H1 (cell line): ENCODE data around the gene SLC52A1. TPM values are rescaled to one million over a fixed set of nuclear protein-coding genes. Genes with fewer than 3 reads are reported as not detected.

Source experiments
- CTCF ChIA-PET: fragments of 300-600 bp; sonication (Branson Sonifier 250); formaldehyde crosslinking; loops from one replicate; lab custom pipeline; 2021; ENCODE audit not compliant: partially characterized antibody; lab: Charles Lee
- POLR2A ChIA-PET: fragments of 300-600 bp; sonication (Branson Sonifier 250); formaldehyde crosslinking; loops from one replicate; lab custom pipeline; 2021; ENCODE audit warnings: inconsistent platforms; ENCODE audit not compliant: partially characterized antibody; lab: Charles Lee
- DNase-seq, 2 experiments: peaks; one replicate each; pipeline versions ENCODE4 v3.0.0 to v3.0.0-alpha.2; 2010 to 2022; ENCODE audit warnings: low spot score in 2 of 2, low read depth in 1 of 2, mixed read lengths in 1 of 2
- FAIRE-seq: peaks from 2 replicates; lab custom pipeline; 2011; peaks lifted over from hg19 to GRCh38; lab: Jason Lieb, UNC
- H2AFZ ChIP-seq: 2 replicates; pipeline ENCODE4 v1.8.1; 2012; ENCODE audit warnings: low read length, inconsistent platforms
- H2AK5ac ChIP-seq: 2 replicates; pipeline ENCODE4 v1.6.1; 2013; ENCODE audit warnings: low read depth, low read length
- H2BK120ac ChIP-seq: replicated peaks from 2 replicates; pipeline ENCODE3; 2013; ENCODE audit warnings: low read depth, low read length, inconsistent platforms
- H2BK12ac ChIP-seq: 2 replicates; pipeline ENCODE4 v1.6.1; 2013; ENCODE audit warnings: low read depth, low read length
- H2BK15ac ChIP-seq: 2 replicates; pipeline ENCODE4 v1.6.1; 2013; ENCODE audit warnings: low read length
- H2BK20ac ChIP-seq: 2 replicates; pipeline ENCODE4 v1.6.1; 2013; ENCODE audit warnings: low read length
- H2BK5ac ChIP-seq: 2 replicates; pipeline ENCODE4 v1.6.1; 2013; ENCODE audit warnings: low read depth, low read length
- H3K14ac ChIP-seq: 2 replicates; pipeline ENCODE4 v1.6.1; 2013; ENCODE audit warnings: inconsistent platforms; ENCODE audit not compliant: insufficient read length
- H3K18ac ChIP-seq: 2 replicates; pipeline ENCODE4 v1.6.1; 2013; ENCODE audit warnings: low read length; ENCODE audit errors: extremely low read depth
- H3K23ac ChIP-seq: 2 replicates; pipeline ENCODE4 v1.6.1; 2013; ENCODE audit warnings: inconsistent platforms; ENCODE audit not compliant: insufficient read length
- H3K23me2 ChIP-seq: 2 replicates; pipeline ENCODE4 v1.6.1; 2013; ENCODE audit warnings: low read depth, low read length
- H3K27ac ChIP-seq: 2 replicates; pipeline ENCODE4 v1.6.1; 2011; ENCODE audit warnings: low read depth, low read length, inconsistent platforms
- H3K27me3 ChIP-seq, 4 experiments: replicated peaks in 1 of 4; 1 replicate in 1 of 4; 2 replicates in 3 of 4; pipeline versions ENCODE4 v1.6.1 to v1.8.1; 2011 to 2013; ENCODE audit warnings: low read length in 3 of 4, mild to moderate bottlenecking in 3 of 4, inconsistent platforms in 2 of 4, mixed read lengths in 2 of 4, moderate library complexity in 1 of 4; ENCODE audit not compliant: control insufficient read depth in 3 of 4, insufficient read depth in 3 of 4; ENCODE audit errors: extremely low read depth in 1 of 4
- H3K36me3 ChIP-seq, 4 experiments: 2 replicates each; pipeline versions ENCODE4 v1.6.1 to v1.8.1; 2011 to 2013; ENCODE audit warnings: mild to moderate bottlenecking in 4 of 4, low read length in 3 of 4, moderate library complexity in 2 of 4, control low read depth in 1 of 4, inconsistent platforms in 1 of 4; ENCODE audit not compliant: insufficient read depth in 4 of 4, control insufficient read depth in 2 of 4
- H3K4ac ChIP-seq: replicated peaks from 2 replicates; pipeline ENCODE3; 2013; ENCODE audit warnings: low read length, low read depth, mixed read lengths, inconsistent platforms; ENCODE audit not compliant: insufficient read length
- H3K4me1 ChIP-seq, 4 experiments: replicated peaks in 1 of 4; 1 replicate in 1 of 4; 2 replicates in 3 of 4; pipeline versions ENCODE4 v1.6.1 to v1.8.1; 2011 to 2013; ENCODE audit warnings: low read length in 3 of 4, inconsistent platforms in 2 of 4, mixed read lengths in 1 of 4; ENCODE audit not compliant: insufficient read depth in 4 of 4, control insufficient read depth in 3 of 4
- H3K4me2 ChIP-seq, 2 experiments: 2 replicates each; pipeline versions ENCODE4 v1.6.1 to v1.8.1; 2011 to 2013; ENCODE audit warnings: low read depth in 2 of 2, low read length in 2 of 2, control low read depth in 1 of 2, inconsistent platforms in 1 of 2, mild to moderate bottlenecking in 1 of 2; ENCODE audit not compliant: insufficient read depth in 1 of 2
- H3K4me3 ChIP-seq, 4 experiments: fragments of 200-600, 300-600 bp in 1 of 4; sonication (generic), shearing (Covaris generic), sonication (Bioruptor Twin) in 1 of 4; 2 replicates each; pipeline versions ENCODE4 v1.5.1 to v1.8.1; 2011 to 2016; ENCODE audit warnings: low read length in 4 of 4, low read depth in 3 of 4, control low read depth in 2 of 4, inconsistent platforms in 2 of 4, mild to moderate bottlenecking in 2 of 4, mixed read lengths in 1 of 4, moderate library complexity in 1 of 4; ENCODE audit not compliant: insufficient read depth in 2 of 4; ENCODE audit errors: extremely low read depth in 1 of 4
- H3K56ac ChIP-seq: replicated peaks from 2 replicates; pipeline ENCODE3; 2013; ENCODE audit warnings: low read depth, mild to moderate bottlenecking, mixed read lengths, low read length, inconsistent platforms; ENCODE audit not compliant: insufficient read length
- H3K79me1 ChIP-seq: 2 replicates; pipeline ENCODE4 v1.6.1; 2013; ENCODE audit warnings: low read depth, low read length, control low read depth
- H3K79me2 ChIP-seq, 2 experiments: 2 replicates each; pipeline versions ENCODE4 v1.6.1 to v1.8.1; 2012 to 2013; ENCODE audit warnings: low read length in 2 of 2, mild to moderate bottlenecking in 2 of 2, inconsistent platforms in 1 of 2; ENCODE audit not compliant: insufficient read depth in 2 of 2, control insufficient read depth in 1 of 2
- H3K9ac ChIP-seq, 4 experiments: replicated peaks in 1 of 4; 1 replicate in 1 of 4; 2 replicates in 3 of 4; pipeline versions ENCODE4 v1.6.1 to v1.8.1; 2011 to 2013; ENCODE audit warnings: low read depth in 3 of 4, low read length in 3 of 4, control low read depth in 2 of 4, mild to moderate bottlenecking in 2 of 4, moderate library complexity in 2 of 4, inconsistent platforms in 1 of 4; ENCODE audit errors: extremely low read depth in 1 of 4
- H3K9me3 ChIP-seq, 2 experiments: 2 replicates each; pipeline versions ENCODE4 v1.6.1 to v1.8.1; 2012 to 2013; ENCODE audit warnings: mild to moderate bottlenecking in 2 of 2, moderate library complexity in 2 of 2, control low read depth in 1 of 2, inconsistent platforms in 1 of 2, low read depth in 1 of 2, low read length in 1 of 2, mixed read lengths in 1 of 2; ENCODE audit not compliant: insufficient read depth in 2 of 2
- H4K20me1 ChIP-seq, 2 experiments: replicated peaks in 1 of 2; 2 replicates each; pipeline versions ENCODE3 to v1.8.1; 2011 to 2013; ENCODE audit warnings: inconsistent platforms in 2 of 2, low read length in 2 of 2, mild to moderate bottlenecking in 1 of 2; ENCODE audit not compliant: insufficient read depth in 2 of 2, control insufficient read depth in 1 of 2
- H4K5ac ChIP-seq: 2 replicates; pipeline ENCODE4 v1.6.1; 2013; ENCODE audit warnings: low read length, low read depth, mixed read lengths, inconsistent platforms; ENCODE audit not compliant: insufficient read length
- H4K8ac ChIP-seq: 2 replicates; pipeline ENCODE4 v1.8.0; 2013; ENCODE audit warnings: mild to moderate bottlenecking, moderate library complexity, low read length, inconsistent platforms; ENCODE audit not compliant: insufficient read depth; ENCODE audit errors: extremely low read depth
- H4K91ac ChIP-seq: replicated peaks from 2 replicates; pipeline ENCODE3; 2013; ENCODE audit warnings: low read length, mixed read lengths, inconsistent platforms; ENCODE audit not compliant: insufficient read length
- BACH1 ChIP-seq: IDR thresholded peaks from 2 replicates; pipeline ENCODE4 v1.6.1; 2012; ENCODE audit warnings: low read length, improper control_type of control experiment
- CEBPB ChIP-seq: IDR thresholded peaks from 2 replicates; pipeline ENCODE4 v1.6.1; 2012; ENCODE audit warnings: low read depth, low read length
- GTF2F1 ChIP-seq: IDR thresholded peaks from 2 replicates; pipeline ENCODE4 v1.6.1; 2012; ENCODE audit warnings: low read depth, low read length, improper control_type of control experiment, borderline replicate concordance
- JUND ChIP-seq: IDR thresholded peaks from 2 replicates; pipeline ENCODE4 v1.6.1; 2011; ENCODE audit warnings: mild to moderate bottlenecking, improper control_type of control experiment, low read length
- KDM1A ChIP-seq: fragments of 200-600, 300-600 bp; sonication (generic); IDR thresholded peaks from 2 replicates; pipeline ENCODE4 v1.7.1; 2016; ENCODE audit warnings: mild to moderate bottlenecking, low read length, borderline replicate concordance
- NANOG ChIP-seq: IDR thresholded peaks from 2 replicates; pipeline ENCODE4 v1.6.1; 2011; ENCODE audit warnings: low read length, low read depth, mild to moderate bottlenecking, inconsistent platforms; ENCODE audit not compliant: insufficient read depth, poor library complexity, severe bottlenecking
- NRF1 ChIP-seq: IDR thresholded peaks from 2 replicates; pipeline ENCODE4 v1.6.1; 2011; ENCODE audit warnings: mild to moderate bottlenecking, low read depth, low read length, improper control_type of control experiment
- PHF8 ChIP-seq: fragments of 200-600 bp; sonication (generic); conservative IDR thresholded peaks from 2 replicates; pipeline ENCODE4 v1.7.1; 2012; ENCODE audit warnings: low read depth, mild to moderate bottlenecking, inconsistent platforms, low read length, moderate library complexity
- RXRA ChIP-seq: IDR thresholded peaks from 2 replicates; pipeline ENCODE4 v1.6.1; 2011; ENCODE audit warnings: low read depth, mild to moderate bottlenecking, low read length, moderate library complexity; ENCODE audit not compliant: insufficient read depth
- SUZ12 ChIP-seq: fragments of 200-600 bp; sonication (generic); IDR thresholded peaks from 2 replicates; pipeline ENCODE4 v1.6.1; 2012; ENCODE audit warnings: mild to moderate bottlenecking, inconsistent platforms, low read length, moderate library complexity, mixed read lengths
- USF2 ChIP-seq: IDR thresholded peaks from 2 replicates; pipeline ENCODE4 v1.6.1; 2011; ENCODE audit warnings: low read length, improper control_type of control experiment
- YY1 ChIP-seq: IDR thresholded peaks from 2 replicates; pipeline ENCODE4 v1.6.1; 2011; ENCODE audit warnings: low read depth, mild to moderate bottlenecking, low read length
- ZNF274 ChIP-seq: IDR thresholded peaks from 2 replicates; pipeline ENCODE4 v1.7.0; 2012; ENCODE audit warnings: low read length, borderline replicate concordance; ENCODE audit errors: extremely low read depth
- WGBS, 2 experiments: shearing (Covaris generic) in 1 of 2; methylation state at CpG; one replicate each; pipeline versions ENCODE4 v1.1.6 to v1.1.7; 2013 to 2015; ENCODE audit warnings: low lambda C conversion rate in 2 of 2, mixed read lengths in 2 of 2, inconsistent platforms in 1 of 2, low coverage in 1 of 2, missing lambda C conversion rate in 1 of 2; ENCODE audit not compliant: insufficient replicate concordance in 2 of 2, insufficient coverage in 1 of 2, insufficient read length in 1 of 2; ENCODE audit errors: extremely low coverage in 1 of 2, missing lambda C conversion rate in 1 of 2; 5-methylcytosine and 5-hydroxymethylcytosine counted together
- polyA plus RNA-seq, 7 experiments: library from polyadenylated mRNA; depleted of rRNA in 3 of 7; stranded (reverse) in 5 of 7; unstranded in 2 of 7; fragments of >200 nt in 5 of 7; fragments of 200-250 nt in 2 of 7; gene quantifications; 1 replicate in 5 of 7; 2 replicates in 1 of 7; 4 replicates in 1 of 7; pipeline versions ENCODE4 v1.2.1 to v1.2.3, GENCODE V29; 2011 to 2013; ENCODE audit warnings: missing spikeins in 2 of 7, mixed read lengths in 2 of 7
- total RNA-seq: library from RNA; stranded (reverse); fragmentation: NEBNext Ultra II Directional; extraction: Animal tissue kit (Norgen Biotek cat#: 25700); gene quantifications from 2 replicates; pipeline ENCODE4 v1.2.1, GENCODE V29; 2021

The SLC52A1 gene
- total and polyA plus RNA-seq, 2 of the 8 experiments (the other 6 are each of a cell fraction or from before 2014, with no cell fraction given), result 0.61 to 0.67 TPM

DNA sequence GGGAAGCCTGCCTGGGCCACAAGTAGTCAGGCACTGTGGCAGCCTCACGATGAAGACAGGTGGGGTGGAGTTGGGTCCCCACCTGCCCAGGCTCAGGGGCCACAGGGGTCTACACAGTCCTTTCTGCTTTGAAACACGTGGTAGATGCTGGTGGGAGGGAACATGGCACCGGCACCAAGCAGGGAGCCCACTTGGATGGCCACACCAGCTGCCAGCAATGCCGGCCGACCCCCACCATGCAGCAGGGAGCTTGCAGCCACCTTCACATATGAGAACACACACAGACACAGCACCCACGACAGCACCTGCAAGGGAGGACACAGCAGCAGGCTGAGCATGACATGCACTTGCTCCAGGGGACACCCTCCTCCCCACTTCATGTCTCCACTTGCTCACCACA, 2.4 kb downstream of the SLC52A1 start:
- Histone ChIP-seq H3K79me1 (no peaks in the 10 kb centered on the region), H3K56ac (no peak overlapping the region), H2BK120ac (no peak overlapping the region), H3K9me3 (no peaks in the 10 kb centered on the region), H2BK12ac (peak overlapping the region; percentile 50; the same call in 1 of the 2 replicates), H4K8ac (no peak overlapping the region), H3K4me2 (no peak overlapping the region), H2BK20ac (no peak overlapping the region), H2AFZ (no peak overlapping the region), H4K20me1 (no peaks in the 10 kb centered on the region), H4K91ac (no peak overlapping the region), H3K23ac (no peak overlapping the region), H3K4ac (no peak overlapping the region), H2BK5ac (no peak overlapping the region), H3K23me2 (peaks cover 4% of the 10 kb centered on the region; the same call in 1 of the 2 replicates), H3K36me3 (no peaks in the 10 kb centered on the region), H4K5ac (no peak overlapping the region), H3K14ac (no peak overlapping the region), H2AK5ac (no peak overlapping the region), H3K4me1 (no peaks in the 10 kb centered on the region; a peak in 1 of 7 replicates), H3K27ac (no peak overlapping the region), H3K9ac (no peak overlapping the region), H3K27me3 (peaks cover 0 to 14% (median 1%) of the 10 kb centered on the region in 4 experiments; a peak in 5 of 7 replicates), H2BK15ac (peak overlapping the region; percentile 29; the same call in 1 of the 2 replicates), H3K18ac (no peak overlapping the region), H3K4me3 (no peak overlapping the region), H3K79me2 (no peaks in the 10 kb centered on the region)
- ChIA-PET POLR2A (interaction anchor here (1.5 to 2.3 kb wide), 3 partner anchors 11 to 38 kb away, joined by 3 to 7 read pairs (median 5); no protein-coding TSS in a partner anchor), CTCF (interaction anchor here (0.7 to 11.5 kb wide), 5 partner anchors 10 to 270 kb away, joined by 3 to 102 read pairs (median 4); no protein-coding TSS in a partner anchor)
- WGBS, 2 experiments, result 83% methylated on average over 6 of the region's 6 CpGs; no CpG with 5 or more reads in 1 of the 2 experiments
- no peak for DNase-seq
- no peak for FAIRE-seq
- TF ChIP-seq GTF2F1, result no peak
- TF ChIP-seq JUND, result no peak
- TF ChIP-seq YY1, result no peak
- TF ChIP-seq PHF8, result no peak
- TF ChIP-seq RXRA, result no peak
- no peak for TF ChIP-seq ZNF274
- no peak for TF ChIP-seq CEBPB
- TF ChIP-seq KDM1A, result no peak
- TF ChIP-seq USF2, result no peak
- TF ChIP-seq SUZ12, result no peak
- TF ChIP-seq NRF1, result no peak
- TF ChIP-seq BACH1, result no peak
- TF ChIP-seq NANOG, result no peak
